Mesenchymal stem cell (in vitro differentiated cells and primary cell): ENCODE measurements around the gene LRRC72.

ENCODE experiments used
- DNase-seq: peaks from one replicate; pipeline ENCODE4 v3.0.0-alpha.2; 2013
- H2AFZ ChIP-seq: one replicate; pipeline ENCODE4 v1.6.1; 2013; ENCODE audit warnings: low read depth, mild to moderate bottlenecking, control low read depth, inconsistent platforms, low read length, moderate library complexity
- H2AK5ac ChIP-seq: 2 replicates; pipeline ENCODE4 v1.6.1; 2013; ENCODE audit warnings: low read length, moderate library complexity, mild to moderate bottlenecking, inconsistent platforms; ENCODE audit not compliant: severe bottlenecking
- H2BK120ac ChIP-seq: one replicate; pipeline ENCODE4 v1.6.1; 2013; ENCODE audit warnings: low read depth, mild to moderate bottlenecking, inconsistent platforms, low read length, moderate library complexity
- H2BK12ac ChIP-seq, 2 experiments: one replicate each; pipeline ENCODE4 v1.6.1; 2013; ENCODE audit warnings: inconsistent platforms in 2 of 2, low read length in 2 of 2, mild to moderate bottlenecking in 2 of 2, moderate library complexity in 2 of 2, control low read depth in 1 of 2
- H2BK15ac ChIP-seq: one replicate; pipeline ENCODE4 v1.6.1; 2013; ENCODE audit warnings: mild to moderate bottlenecking, low read depth, inconsistent platforms; ENCODE audit not compliant: poor library complexity, severe bottlenecking
- H2BK5ac ChIP-seq: 2 replicates; pipeline ENCODE4 v1.6.1; 2013; ENCODE audit warnings: low read depth, mild to moderate bottlenecking, low read length, control low read depth, inconsistent platforms; ENCODE audit not compliant: poor library complexity, severe bottlenecking
- H3K14ac ChIP-seq, 2 experiments: one replicate each; pipeline ENCODE4 v1.6.1; 2013; ENCODE audit warnings: inconsistent platforms in 2 of 2, low read length in 2 of 2, control low read depth in 1 of 2, mild to moderate bottlenecking in 1 of 2, moderate library complexity in 1 of 2
- H3K18ac ChIP-seq, 2 experiments: one replicate each; pipeline ENCODE4 v1.6.1; 2013; ENCODE audit warnings: inconsistent platforms in 2 of 2, low read length in 2 of 2, control low read depth in 1 of 2, low read depth in 1 of 2, mild to moderate bottlenecking in 1 of 2
- H3K23ac ChIP-seq, 2 experiments: one replicate each; pipeline ENCODE4 v1.6.1; 2013; ENCODE audit warnings: inconsistent platforms in 2 of 2, low read length in 2 of 2, mild to moderate bottlenecking in 2 of 2, moderate library complexity in 2 of 2, control low read depth in 1 of 2
- H3K27ac ChIP-seq: 2 replicates; pipeline ENCODE4 v1.5.1; 2013; ENCODE audit warnings: mild to moderate bottlenecking, moderate library complexity, low read length, control low read depth, inconsistent platforms; ENCODE audit not compliant: poor library complexity, severe bottlenecking
- H3K27me3 ChIP-seq, 2 experiments: 2 replicates each; pipeline versions ENCODE4 v1.6.1 to v1.7.0; 2013; ENCODE audit warnings: low read length in 2 of 2, mild to moderate bottlenecking in 2 of 2, moderate library complexity in 2 of 2, control low read depth in 1 of 2, inconsistent platforms in 1 of 2; ENCODE audit not compliant: control insufficient read depth in 1 of 2, insufficient read depth in 1 of 2
- H3K36me3 ChIP-seq, 2 experiments: 2 replicates each; pipeline versions ENCODE4 v1.6.1 to v1.7.0; 2013; ENCODE audit warnings: low read length in 2 of 2, control low read depth in 1 of 2, inconsistent platforms in 1 of 2, low read depth in 1 of 2, mild to moderate bottlenecking in 1 of 2; ENCODE audit not compliant: insufficient read depth in 2 of 2, control insufficient read depth in 1 of 2
- H3K4ac ChIP-seq, 2 experiments: one replicate each; pipeline ENCODE4 v1.6.1; 2013; ENCODE audit warnings: inconsistent platforms in 2 of 2, low read length in 2 of 2, mild to moderate bottlenecking in 2 of 2, moderate library complexity in 2 of 2, control low read depth in 1 of 2, low read depth in 1 of 2
- H3K4me1 ChIP-seq: 2 replicates; pipeline ENCODE4 v1.6.1; 2013; ENCODE audit warnings: low read depth, low read length, control low read depth; ENCODE audit not compliant: control insufficient read depth, insufficient read depth
- H3K4me2 ChIP-seq: 2 replicates; pipeline ENCODE4 v1.6.1; 2013; ENCODE audit warnings: low read length, mild to moderate bottlenecking, inconsistent platforms; ENCODE audit not compliant: poor library complexity, severe bottlenecking
- H3K4me3 ChIP-seq, 2 experiments: 2 replicates each; pipeline versions ENCODE4 v1.5.1 to v1.7.0; 2013; ENCODE audit warnings: low read length in 2 of 2, mild to moderate bottlenecking in 2 of 2, control low read depth in 1 of 2, low read depth in 1 of 2; ENCODE audit not compliant: insufficient read depth in 1 of 2
- H3K79me1 ChIP-seq: replicated peaks from 2 replicates; pipeline ENCODE4 v1.6.1; 2013; ENCODE audit warnings: mild to moderate bottlenecking, control low read depth, low read length, inconsistent platforms; ENCODE audit not compliant: poor library complexity, severe bottlenecking
- H3K9ac ChIP-seq: 2 replicates; pipeline ENCODE4 v1.7.0; 2013; ENCODE audit warnings: mild to moderate bottlenecking, low read length, moderate library complexity
- H3K9me3 ChIP-seq: 2 replicates; pipeline ENCODE4 v1.7.0; 2013; ENCODE audit warnings: mild to moderate bottlenecking, low read length; ENCODE audit not compliant: control insufficient read depth
- H4K8ac ChIP-seq: one replicate; pipeline ENCODE4 v1.6.1; 2013; ENCODE audit warnings: inconsistent platforms, mild to moderate bottlenecking, low read length, moderate library complexity
- H4K91ac ChIP-seq: one replicate; pipeline ENCODE4 v1.6.1; 2013; ENCODE audit warnings: mild to moderate bottlenecking, low read length, inconsistent platforms
- WGBS: methylation state at CpG from one replicate; pipeline ENCODE4 v1.1.7; 2013; ENCODE audit warnings: mixed read lengths; 5-methylcytosine and 5-hydroxymethylcytosine counted together

Gene LRRC72

DNA sequence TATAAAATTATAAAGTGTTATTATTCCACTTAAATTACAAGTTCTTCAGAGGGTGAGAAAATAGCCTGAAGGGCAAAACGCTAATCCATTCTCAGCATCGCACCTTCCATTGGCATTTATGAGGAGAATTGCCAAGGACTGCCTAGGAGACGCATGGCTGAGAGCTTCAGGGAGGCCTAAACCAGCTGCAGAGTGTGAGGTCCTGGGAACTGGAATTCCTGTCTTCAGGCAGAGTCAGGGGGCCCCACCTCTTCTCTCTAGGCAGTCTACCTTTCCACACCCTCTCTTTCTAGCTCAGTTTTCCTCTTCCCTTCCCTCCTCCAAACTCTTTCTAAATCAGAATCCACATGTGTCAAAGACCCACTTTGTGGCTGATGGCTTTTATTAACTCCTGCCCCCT is 35.3 kb downstream of the LRRC72 start:
- 92% methylated on average over 3 of the region's 3 CpGs for WGBS
- H3K9ac ChIP-seq, result no peak overlapping the region
- DNase-seq, result no peak

DNA sequence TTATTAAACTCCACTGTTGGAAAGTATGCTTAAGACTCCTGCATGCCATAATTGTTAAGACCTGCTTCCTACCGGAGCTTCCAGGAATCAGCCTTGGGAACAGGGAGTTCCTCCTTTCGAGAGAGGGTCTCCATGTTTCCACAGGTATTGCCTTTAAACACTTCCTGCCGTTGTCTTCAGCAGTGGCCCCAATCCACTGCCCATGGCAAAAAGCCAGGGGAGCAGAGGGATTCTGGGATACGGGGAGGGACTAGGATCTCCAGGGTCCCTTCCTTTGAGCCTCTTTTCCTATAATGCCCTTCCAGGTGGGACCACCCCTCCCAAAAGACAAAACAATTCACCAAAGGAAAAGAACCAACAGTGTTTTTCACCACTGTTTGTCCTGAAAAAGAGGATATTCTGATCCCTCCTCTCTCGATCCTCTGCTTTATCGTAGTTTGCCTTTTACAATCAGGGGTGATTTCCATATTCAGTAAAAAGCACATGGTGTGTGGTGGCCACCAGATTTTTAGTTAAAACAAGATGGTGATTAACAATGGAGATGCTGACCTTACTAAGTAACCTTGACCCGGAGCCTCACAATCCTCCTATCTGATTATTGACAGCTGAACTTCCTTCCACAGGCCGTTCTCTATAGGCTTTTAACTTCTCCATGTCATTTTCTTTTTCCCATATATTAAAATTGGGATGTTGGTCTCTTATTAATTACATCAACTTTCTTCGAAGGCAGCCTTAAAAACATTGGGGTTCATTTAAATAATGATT is 36.0 kb downstream of the LRRC72 start:
- DNase-seq, result no peak
- H2AFZ ChIP-seq, result no peak overlapping the region
- no peak overlapping the region for H2BK12ac ChIP-seq
- H3K79me1 ChIP-seq, result no peaks in the 10 kb centered on the region
- no peak overlapping the region for H4K8ac ChIP-seq
- H3K4ac ChIP-seq, result no peak overlapping the region
- H3K14ac ChIP-seq, result no peak overlapping the region
- H3K18ac ChIP-seq, result no peak overlapping the region
- no peaks in the 10 kb centered on the region for H3K9me3 ChIP-seq
- H3K4me1 ChIP-seq, result no peaks in the 10 kb centered on the region
- H2AK5ac ChIP-seq, result no peak overlapping the region
- no peak overlapping the region for H3K4me3 ChIP-seq
- no peak overlapping the region for H3K9ac ChIP-seq
- no peak overlapping the region for H2BK5ac ChIP-seq
- H2BK120ac ChIP-seq, result no peak overlapping the region
- no peaks in the 10 kb centered on the region for H3K27me3 ChIP-seq
- 97% methylated on average over 5 of the region's 9 CpGs for WGBS
- no peak overlapping the region for H3K23ac ChIP-seq
- no peak overlapping the region for H2BK15ac ChIP-seq
- H3K27ac ChIP-seq, result no peak overlapping the region
- no peak overlapping the region for H4K91ac ChIP-seq
- no peaks in the 10 kb centered on the region for H3K36me3 ChIP-seq
- H3K4me2 ChIP-seq, result no peak overlapping the region

More for the DNA sequence above, 35.3 kb downstream of the LRRC72 start:
- H3K4me1 ChIP-seq, result no peaks in the 10 kb centered on the region
- H2BK15ac ChIP-seq, result no peak overlapping the region
- H2BK12ac ChIP-seq, result no peak overlapping the region
- no peak overlapping the region for H3K18ac ChIP-seq
- H3K14ac ChIP-seq, result no peak overlapping the region
- H2BK5ac ChIP-seq, result no peak overlapping the region
- no peaks in the 10 kb centered on the region for H3K9me3 ChIP-seq
- H2AK5ac ChIP-seq, result no peak overlapping the region
- no peak overlapping the region for H3K4me2 ChIP-seq
- no peaks in the 10 kb centered on the region for H3K79me1 ChIP-seq
- no peak overlapping the region for H3K27ac ChIP-seq
- no peaks in the 10 kb centered on the region for H3K27me3 ChIP-seq
- H2AFZ ChIP-seq, result no peak overlapping the region
- H3K4ac ChIP-seq, result no peak overlapping the region
- H3K36me3 ChIP-seq, result no peaks in the 10 kb centered on the region
- H2BK120ac ChIP-seq, result no peak overlapping the region
- H3K23ac ChIP-seq, result no peak overlapping the region
- H4K91ac ChIP-seq, result no peak overlapping the region
- H3K4me3 ChIP-seq, result no peak overlapping the region
- no peak overlapping the region for H4K8ac ChIP-seq

DNA sequence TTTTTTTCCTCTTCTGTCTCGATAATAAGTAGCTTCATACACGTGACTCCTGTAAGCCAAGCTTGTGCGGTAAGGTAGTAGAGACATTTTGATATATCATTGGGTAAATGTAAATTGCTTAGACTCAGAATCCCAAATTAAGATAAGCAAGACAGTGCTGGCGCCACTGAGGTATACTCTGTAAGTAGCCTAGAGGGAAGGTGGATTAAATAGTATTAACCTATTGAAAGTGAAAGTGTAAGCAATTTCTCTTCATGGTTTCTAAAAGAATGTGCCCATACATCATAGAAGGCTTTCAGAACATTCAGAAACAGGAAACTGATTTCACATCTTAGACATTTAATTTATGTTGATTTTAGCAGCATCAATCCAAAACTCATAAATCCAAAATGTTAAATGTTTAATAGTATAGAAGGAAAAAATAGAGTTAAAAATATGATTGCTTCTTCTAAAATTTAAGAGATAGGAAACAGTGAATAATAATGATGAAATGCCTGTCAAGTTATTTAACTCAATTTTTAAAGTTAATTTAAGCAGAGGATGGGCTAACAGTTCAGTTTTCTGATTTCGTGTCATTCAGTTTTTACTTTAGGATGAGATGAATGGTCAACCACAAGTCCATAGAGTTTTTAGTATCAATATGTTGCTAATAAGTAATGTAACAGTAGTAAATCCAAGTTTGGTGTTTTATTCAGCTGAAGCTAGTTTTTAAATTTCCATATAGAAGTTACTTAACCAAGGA is 36.8 kb downstream of the LRRC72 start:
- H3K4me3 ChIP-seq, result no peak overlapping the region
- H2BK15ac ChIP-seq, result no peak overlapping the region
- H2BK5ac ChIP-seq, result no peak overlapping the region
- no peak overlapping the region for H4K8ac ChIP-seq
- no peak overlapping the region for H4K91ac ChIP-seq
- H2BK120ac ChIP-seq, result no peak overlapping the region
- H3K4me2 ChIP-seq, result no peak overlapping the region
- no peak overlapping the region for H3K27ac ChIP-seq
- no peak overlapping the region for H3K18ac ChIP-seq
- H2BK12ac ChIP-seq, result no peak overlapping the region
- no peaks in the 10 kb centered on the region for H3K79me1 ChIP-seq
- DNase-seq, result peak; percentile 14
- H2AK5ac ChIP-seq, result no peak overlapping the region
- WGBS, result 98% methylated on average over 5 of the region's 5 CpGs
- H3K14ac ChIP-seq, result no peak overlapping the region
- peak overlapping the region; percentile 16 for H3K9ac ChIP-seq
- no peaks in the 10 kb centered on the region for H3K27me3 ChIP-seq
- H3K36me3 ChIP-seq, result no peaks in the 10 kb centered on the region
- H3K4ac ChIP-seq, result no peak overlapping the region
- no peaks in the 10 kb centered on the region for H3K4me1 ChIP-seq
- H3K9me3 ChIP-seq, result no peaks in the 10 kb centered on the region
- no peak overlapping the region for H3K23ac ChIP-seq
- H2AFZ ChIP-seq, result no peak overlapping the region

DNA sequence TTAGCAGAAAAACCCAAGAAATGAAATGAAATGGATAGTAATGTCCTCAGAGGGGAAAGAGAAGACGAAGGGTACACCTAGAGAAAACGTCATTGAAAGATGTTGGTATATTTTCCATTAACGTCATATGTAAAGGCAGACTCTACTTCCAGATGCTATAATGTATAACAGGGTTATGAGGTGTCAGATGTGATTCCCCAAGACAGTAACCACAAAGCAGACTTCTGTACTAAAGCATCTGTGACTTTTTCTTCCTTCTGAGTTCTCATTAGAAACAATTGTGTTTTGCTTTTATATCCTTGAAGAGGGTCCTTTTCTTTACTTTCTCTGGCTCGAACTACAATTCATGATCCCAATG is 37.4 kb downstream of the LRRC72 start:
- no peaks in the 10 kb centered on the region for H3K9me3 ChIP-seq
- no peak overlapping the region for H3K4me3 ChIP-seq
- no peak overlapping the region for H4K8ac ChIP-seq
- H3K18ac ChIP-seq, result no peak overlapping the region
- no peak for DNase-seq
- no peaks in the 10 kb centered on the region for H3K36me3 ChIP-seq
- H3K4me2 ChIP-seq, result no peak overlapping the region
- no peak overlapping the region for H2AFZ ChIP-seq
- no peak overlapping the region for H3K14ac ChIP-seq
- H3K23ac ChIP-seq, result no peak overlapping the region
- no peaks in the 10 kb centered on the region for H3K4me1 ChIP-seq
- H2BK120ac ChIP-seq, result no peak overlapping the region
- H2BK15ac ChIP-seq, result no peak overlapping the region
- no peak overlapping the region for H3K4ac ChIP-seq
- H3K27ac ChIP-seq, result no peak overlapping the region
- no peaks in the 10 kb centered on the region for H3K79me1 ChIP-seq
- no peak overlapping the region for H4K91ac ChIP-seq
- no peak overlapping the region for H2BK12ac ChIP-seq
- H3K27me3 ChIP-seq, result no peaks in the 10 kb centered on the region
- H3K9ac ChIP-seq, result peak overlapping the region; percentile 16
- 98% methylated on average over 3 of the region's 4 CpGs for WGBS
- no peak overlapping the region for H2BK5ac ChIP-seq
- H2AK5ac ChIP-seq, result no peak overlapping the region
